ENCODE data around the gene DOCK9. TPM values are rescaled to one million over a fixed set of nuclear protein-coding genes. Genes with fewer than 3 reads are reported as not detected.

The DOCK9 gene
- total and polyA plus RNA-seq, 2 donors (not counting 3 experiments of a cell fraction or from before 2014, with no cell fraction given): 147 to 323 TPM

DNA sequence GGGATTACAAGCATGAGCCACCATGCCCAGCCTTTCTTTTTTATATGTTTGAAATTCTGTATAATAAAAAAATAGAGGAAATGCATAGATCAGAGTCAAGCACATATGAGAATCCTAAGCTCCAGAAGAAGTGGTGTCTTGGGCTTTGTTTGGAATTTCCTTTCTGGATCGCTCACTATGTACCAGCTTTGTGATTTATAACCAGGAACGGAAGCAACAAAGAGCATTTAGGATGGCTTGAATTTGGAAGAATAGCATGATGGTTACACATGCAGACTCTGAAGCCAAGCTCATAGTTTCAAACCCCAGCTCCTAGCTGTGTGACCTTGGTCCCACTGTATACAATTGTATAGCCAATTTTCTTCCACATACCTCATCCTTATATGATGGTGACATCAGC, 197.4 kb downstream of the DOCK9 start:
- intact Hi-C loops (cut with micrococcal nuclease) (no loop called here), dilution Hi-C loops (cut with MboI; ENCODE audit: extremely low pct_ligation_motif_present, low sequenced_read_pairs) (no loop called here)
- TF ChIP-seq POLR2A (IDR thresholded peaks at IDR 0.05; ENCODE audit: low read depth, low read length): no peak
- TF ChIP-seq EZH2 (IDR thresholded peaks at IDR 0.05; ENCODE audit: borderline replicate concordance, low read depth, low read length, severe bottlenecking): no peak
- no peak for TF ChIP-seq JUN (IDR thresholded peaks at IDR 0.05; ENCODE audit: borderline replicate concordance, insufficient read depth, insufficient read length, low read depth)
- TF ChIP-seq GATA2 (IDR thresholded peaks at IDR 0.05; ENCODE audit: insufficient read depth, insufficient read length, low read depth, low read length): no peak
- TF ChIP-seq POLR2AphosphoS5 (IDR thresholded peaks at IDR 0.05; ENCODE audit: insufficient read depth, low read depth, low read length): no peak
- no peak for TF ChIP-seq MYC (IDR thresholded peaks at IDR 0.05; ENCODE audit: low read depth, low read length)
- TF ChIP-seq FOS (IDR thresholded peaks at IDR 0.05; ENCODE audit: borderline replicate concordance, insufficient read depth, low read length): no peak
- TF ChIP-seq, protein P1, sequence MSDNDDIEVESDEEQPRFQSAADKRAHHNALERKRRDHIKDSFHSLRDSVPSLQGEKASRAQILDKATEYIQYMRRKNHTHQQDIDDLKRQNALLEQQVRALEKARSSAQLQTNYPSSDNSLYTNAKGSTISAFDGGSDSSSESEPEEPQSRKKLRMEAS (IDR thresholded peaks at IDR 0.05; ENCODE audit: insufficient read depth, insufficient read length): no peak
- TF ChIP-seq, protein P2, sequence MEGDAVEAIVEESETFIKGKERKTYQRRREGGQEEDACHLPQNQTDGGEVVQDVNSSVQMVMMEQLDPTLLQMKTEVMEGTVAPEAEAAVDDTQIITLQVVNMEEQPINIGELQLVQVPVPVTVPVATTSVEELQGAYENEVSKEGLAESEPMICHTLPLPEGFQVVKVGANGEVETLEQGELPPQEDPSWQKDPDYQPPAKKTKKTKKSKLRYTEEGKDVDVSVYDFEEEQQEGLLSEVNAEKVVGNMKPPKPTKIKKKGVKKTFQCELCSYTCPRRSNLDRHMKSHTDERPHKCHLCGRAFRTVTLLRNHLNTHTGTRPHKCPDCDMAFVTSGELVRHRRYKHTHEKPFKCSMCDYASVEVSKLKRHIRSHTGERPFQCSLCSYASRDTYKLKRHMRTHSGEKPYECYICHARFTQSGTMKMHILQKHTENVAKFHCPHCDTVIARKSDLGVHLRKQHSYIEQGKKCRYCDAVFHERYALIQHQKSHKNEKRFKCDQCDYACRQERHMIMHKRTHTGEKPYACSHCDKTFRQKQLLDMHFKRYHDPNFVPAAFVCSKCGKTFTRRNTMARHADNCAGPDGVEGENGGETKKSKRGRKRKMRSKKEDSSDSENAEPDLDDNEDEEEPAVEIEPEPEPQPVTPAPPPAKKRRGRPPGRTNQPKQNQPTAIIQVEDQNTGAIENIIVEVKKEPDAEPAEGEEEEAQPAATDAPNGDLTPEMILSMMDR (IDR thresholded peaks at IDR 0.05; ENCODE audit: extremely low read depth in 1 of 2, insufficient read depth in 1 of 2, low read depth in 1 of 2, low read length in 2 of 2): no peak
- Histone ChIP-seq H3K9ac (replicated peaks; ENCODE audit: extremely low read depth, insufficient read depth, low read length) (no peak overlapping the region), H3K79me2 (ENCODE audit: control insufficient read depth, insufficient read depth, low read length) (no peaks in the 10 kb centered on the region), H3K27me3 (ENCODE audit: control insufficient read depth in 2 of 2, insufficient read depth in 2 of 2, low read length in 2 of 2) (peaks cover 5 to 9% of the 10 kb centered on the region in 2 experiments), H3K4me2 (ENCODE audit: insufficient read depth, low read length) (no peak overlapping the region), H3K36me3 (ENCODE audit: control insufficient read depth in 2 of 2, extremely low read depth in 1 of 2, insufficient read depth in 2 of 2, low read length in 2 of 2) (no peaks in the 10 kb centered on the region), H3K4me1 (ENCODE audit: control insufficient read depth, extremely low read depth, insufficient read depth, low read length) (peaks cover 3% of the 10 kb centered on the region), H3K9me1 (replicated peaks; ENCODE audit: control insufficient read depth, extremely low read depth, insufficient read depth, low read length) (no peaks in the 10 kb centered on the region), H4K20me1 (replicated peaks; ENCODE audit: control insufficient read depth, extremely low read depth, insufficient read depth, low read length) (no peaks in the 10 kb centered on the region), H2AFZ (ENCODE audit: low read depth, low read length) (no peak overlapping the region), H3K27ac (ENCODE audit: insufficient read depth, low read depth, low read length) (no peak overlapping the region), H3K4me3 (replicated peaks in 1 of 3; ENCODE audit: insufficient read depth in 1 of 3, low read depth in 1 of 3, low read length in 3 of 3) (no peak overlapping the region), H3K9me3 (replicated peaks; ENCODE audit: control insufficient read depth, insufficient read depth, low read length) (no peaks in the 10 kb centered on the region)
- ChIA-PET POLR2A (no interaction called here), CTCF (interaction anchor here (1.2 kb wide), 1 partner anchor 107 kb away, joined by 5 read pairs; no protein-coding TSS in a partner anchor)
- no peak for DNase-seq (ENCODE audit: low read depth, low spot score)
- FAIRE-seq: peak; percentile 55
- BruUV-seq (replicated peaks): no TSS peak

Data from endothelial cell of umbilical vein (primary cell).